Activated B cell treated with CpG ODN at 0.5 μM for 24 hours (primary cell): ENCODE data around the gene IGF2R. TPM values are rescaled to one million over a fixed set of nuclear protein-coding genes. Genes with fewer than 3 reads are reported as not detected.
A peak's percentile ranks its signal among the peaks of the same experiment; 100 is the strongest.

Experiments used
- ATAC-seq: fragments of 200-7000 bp; cut with Tn5 transposase; one replicate; pipeline ENCODE4 v1.10.0; 2021; ENCODE audit warnings: low read depth, mild to moderate bottlenecking, moderate library complexity
- CTCF ChIA-PET: fragments of 350-600 bp; sonication (Branson Sonifier 250); formaldehyde crosslinking; loops from one replicate; lab custom pipeline; 2021; ENCODE audit warnings: antibody characterized with exemption; lab: Charles Lee
- POLR2A ChIA-PET: fragments of 350-600 bp; sonication (Branson Sonifier 250); formaldehyde crosslinking; loops from one replicate; lab custom pipeline; 2021; ENCODE audit warnings: antibody characterized with exemption; lab: Charles Lee
- DNase-seq: peaks from one replicate; pipeline ENCODE4 v3.0.0; 2022
- H3K27ac Mint-ChIP-seq: one replicate; pipeline ENCODE4 v1.8.0; 2020; ENCODE audit warnings: mixed read lengths
- H3K27me3 Mint-ChIP-seq: one replicate; pipeline ENCODE4 v1.8.0; 2021; ENCODE audit warnings: mixed read lengths
- H3K36me3 Mint-ChIP-seq: one replicate; pipeline ENCODE4 v1.8.0; 2021; ENCODE audit warnings: low read depth, mixed read lengths
- H3K4me1 Mint-ChIP-seq: one replicate; pipeline ENCODE4 v1.8.0; 2021; ENCODE audit warnings: mixed read lengths
- H3K4me3 Mint-ChIP-seq: one replicate; pipeline ENCODE4 v1.8.0; 2020; ENCODE audit warnings: mild to moderate bottlenecking, mixed read lengths
- H3K9me3 Mint-ChIP-seq: one replicate; pipeline ENCODE4 v1.8.0; 2020; ENCODE audit warnings: mixed read lengths
- intact Hi-C: fragments of 100-400 bp; cut with micrococcal nuclease; formaldehyde crosslinking; loops from one replicate; pipeline ENCODE4 v1.15.1; 2024
- total RNA-seq: library from RNA; stranded (reverse); gene quantifications from 2 replicates; pipeline ENCODE4 v1.2.3, GENCODE V29; 2022
- TF ChIP-seq, protein P1 (sequence below): fragments of 200-600 bp; IDR thresholded peaks from one replicate; pipeline ENCODE4 v1.8.0; 2022; ENCODE audit warnings: antibody characterized with exemption, mild to moderate bottlenecking

The IGF2R gene
- total RNA-seq, 1 donor from 2014 or later, result 79.5 TPM

DNA sequence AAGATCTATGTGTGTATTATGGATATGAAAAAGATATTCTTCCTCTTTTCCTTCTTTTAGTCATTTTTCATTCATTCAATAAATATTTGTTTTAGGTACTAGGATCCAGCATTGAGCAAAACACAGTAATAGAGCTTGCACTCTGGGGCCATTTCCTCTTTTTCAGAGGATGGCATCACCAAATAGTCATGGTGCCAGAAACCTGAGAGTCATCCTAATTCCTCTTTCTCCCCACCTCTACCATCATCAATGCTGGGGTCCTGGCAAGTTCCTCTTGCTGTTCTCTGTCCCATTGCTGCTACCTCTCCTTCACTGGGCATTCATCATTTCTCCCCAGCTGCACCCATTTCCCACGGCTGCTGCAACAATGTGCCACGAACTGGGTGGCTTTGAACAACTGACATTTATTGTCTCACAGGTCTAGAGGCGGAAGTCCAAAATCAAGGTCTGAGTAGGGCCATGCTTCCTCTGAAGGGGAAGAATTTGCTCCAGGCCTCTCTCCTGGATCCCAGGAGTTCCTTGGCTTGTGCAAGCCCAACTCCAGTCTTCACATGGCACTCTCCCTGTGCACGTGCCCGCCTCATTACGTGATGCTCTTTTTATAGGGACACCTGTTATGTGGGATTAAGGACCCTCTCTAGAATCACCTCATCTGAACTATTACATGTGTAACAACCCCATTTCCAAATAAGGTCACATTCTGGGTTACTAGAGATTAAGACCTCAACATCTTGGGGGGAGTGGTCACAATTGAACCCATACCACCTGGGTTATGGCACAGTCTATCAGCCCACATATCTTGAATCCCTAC is 9.5 kb upstream of the IGF2R start:
- no peak overlapping the region for H3K4me3 Mint-ChIP-seq
- ATAC-seq, result peak; percentile 97
- peaks cover 14% of the 10 kb centered on the region for H3K4me1 Mint-ChIP-seq
- ChIA-PET CTCF (interaction anchor here (1.2 kb wide), 1 partner anchor 47 kb away, joined by 4 read pairs; no protein-coding TSS in a partner anchor), POLR2A (interaction anchor here (0.8 to 3.0 kb wide), 3 partner anchors 9 to 19 kb away, joined by 3 to 11 read pairs (median 4); partner anchors contain the start of gene IGF2R)
- peak overlapping the region; percentile 57 for H3K27ac Mint-ChIP-seq
- no peaks in the 10 kb centered on the region for H3K27me3 Mint-ChIP-seq
- H3K36me3 Mint-ChIP-seq, result no peaks in the 10 kb centered on the region
- H3K9me3 Mint-ChIP-seq, result no peaks in the 10 kb centered on the region
- intact Hi-C loops, result loop anchor here (5.0 kb wide), 1 partner anchor 33 kb away; no protein-coding TSS in a partner anchor
- TF ChIP-seq, protein P1, sequence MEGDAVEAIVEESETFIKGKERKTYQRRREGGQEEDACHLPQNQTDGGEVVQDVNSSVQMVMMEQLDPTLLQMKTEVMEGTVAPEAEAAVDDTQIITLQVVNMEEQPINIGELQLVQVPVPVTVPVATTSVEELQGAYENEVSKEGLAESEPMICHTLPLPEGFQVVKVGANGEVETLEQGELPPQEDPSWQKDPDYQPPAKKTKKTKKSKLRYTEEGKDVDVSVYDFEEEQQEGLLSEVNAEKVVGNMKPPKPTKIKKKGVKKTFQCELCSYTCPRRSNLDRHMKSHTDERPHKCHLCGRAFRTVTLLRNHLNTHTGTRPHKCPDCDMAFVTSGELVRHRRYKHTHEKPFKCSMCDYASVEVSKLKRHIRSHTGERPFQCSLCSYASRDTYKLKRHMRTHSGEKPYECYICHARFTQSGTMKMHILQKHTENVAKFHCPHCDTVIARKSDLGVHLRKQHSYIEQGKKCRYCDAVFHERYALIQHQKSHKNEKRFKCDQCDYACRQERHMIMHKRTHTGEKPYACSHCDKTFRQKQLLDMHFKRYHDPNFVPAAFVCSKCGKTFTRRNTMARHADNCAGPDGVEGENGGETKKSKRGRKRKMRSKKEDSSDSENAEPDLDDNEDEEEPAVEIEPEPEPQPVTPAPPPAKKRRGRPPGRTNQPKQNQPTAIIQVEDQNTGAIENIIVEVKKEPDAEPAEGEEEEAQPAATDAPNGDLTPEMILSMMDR, result no peak
- no peak for DNase-seq

DNA sequence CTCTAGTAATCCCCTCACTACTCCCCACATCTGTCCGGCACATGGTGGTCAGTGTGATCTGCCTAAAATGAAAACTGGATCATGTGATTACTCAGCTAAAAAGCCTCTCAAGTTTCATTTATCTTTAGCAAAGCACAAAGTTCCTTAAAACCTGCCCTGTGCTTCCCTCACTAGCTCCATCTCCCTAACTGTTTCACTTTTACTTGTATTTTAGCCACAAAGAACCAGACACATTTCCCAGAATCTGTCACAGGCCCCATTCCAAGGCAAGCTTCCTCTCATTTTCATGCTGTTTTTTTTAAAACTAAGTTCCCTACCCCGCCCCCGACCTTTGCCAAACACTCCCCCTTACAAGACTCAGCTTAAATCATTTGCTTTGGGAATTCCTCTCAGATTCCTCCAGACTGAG is 8.9 kb upstream of the IGF2R start:
- H3K27ac Mint-ChIP-seq, result no peak overlapping the region
- peaks cover 14% of the 10 kb centered on the region for H3K4me1 Mint-ChIP-seq
- H3K9me3 Mint-ChIP-seq, result no peaks in the 10 kb centered on the region
- no peak for ATAC-seq
- no peak overlapping the region for H3K4me3 Mint-ChIP-seq
- TF ChIP-seq, protein P1, result no peak
- no peaks in the 10 kb centered on the region for H3K36me3 Mint-ChIP-seq
- CTCF ChIA-PET, result interaction anchor here (1.2 kb wide), 1 partner anchor 48 kb away, joined by 4 read pairs; no protein-coding TSS in a partner anchor
- POLR2A ChIA-PET, result interaction anchor here (0.7 to 3.0 kb wide), 3 partner anchors 8 to 18 kb away, joined by 3 to 11 read pairs (median 3); no protein-coding TSS in a partner anchor
- no peaks in the 10 kb centered on the region for H3K27me3 Mint-ChIP-seq
- no peak for DNase-seq
- intact Hi-C loops, result loop anchor here (5.0 to 10.0 kb wide), 2 partner anchors 32 to 1315 kb away; partner anchors contain the start of gene AGPAT4

- CTCF ChIA-PET, result interaction anchor here (1.2 kb wide), 1 partner anchor 48 kb away, joined by 4 read pairs; no protein-coding TSS in a partner anchor
Observed at GRCh38 chr6:159960485-159960884, 8.4 kb upstream of the IGF2R start.

GRCh38 chr6:159961528-159961927 is 7.4 kb upstream of the IGF2R start:
- H3K4me1 Mint-ChIP-seq, result peaks cover 14% of the 10 kb centered on the region
- H3K4me3 Mint-ChIP-seq, result no peak overlapping the region
- DNase-seq, result no peak
- ChIA-PET POLR2A (no interaction called here), CTCF (interaction anchor here (1.2 kb wide), 1 partner anchor 98 kb away, joined by 3 read pairs; no protein-coding TSS in a partner anchor)
- no peaks in the 10 kb centered on the region for H3K9me3 Mint-ChIP-seq
- H3K27ac Mint-ChIP-seq, result no peak overlapping the region
- TF ChIP-seq, protein P1, result no peak
- H3K36me3 Mint-ChIP-seq, result no peaks in the 10 kb centered on the region
- intact Hi-C loops, result loop anchor here (10.0 kb wide), 1 partner anchor 1313 kb away; the partner anchor contains the start of gene AGPAT4
- H3K27me3 Mint-ChIP-seq, result no peaks in the 10 kb centered on the region
- no peak for ATAC-seq

More at GRCh38 chr6:159960485-159960884, 8.4 kb upstream of the IGF2R start:
- no peaks in the 10 kb centered on the region for H3K27me3 Mint-ChIP-seq
- TF ChIP-seq, protein P1, result no peak
- POLR2A ChIA-PET, result interaction anchor here (0.7 to 3.0 kb wide), 3 partner anchors 8 to 18 kb away, joined by 3 to 11 read pairs (median 3); no protein-coding TSS in a partner anchor
- no peak overlapping the region for H3K27ac Mint-ChIP-seq
- DNase-seq (no peak), ATAC-seq (no peak)
- H3K4me3 Mint-ChIP-seq, result no peak overlapping the region
- H3K36me3 Mint-ChIP-seq, result no peaks in the 10 kb centered on the region
- peaks cover 14% of the 10 kb centered on the region for H3K4me1 Mint-ChIP-seq
- no peaks in the 10 kb centered on the region for H3K9me3 Mint-ChIP-seq
- intact Hi-C loops, result loop anchor here (10.0 kb wide), 1 partner anchor 1314 kb away; the partner anchor contains the start of gene AGPAT4
